K562 (cell line): ENCODE measurements around the gene PTGIR. TPM values are rescaled to one million over a fixed set of nuclear protein-coding genes. Genes with fewer than 3 reads are reported as not detected.

ENCODE experiments used
- FIP1L1 ChIP-seq: fragments of 200-400 bp; formaldehyde crosslinking; IDR thresholded peaks from 2 replicates; pipeline ENCODE4 v1.6.1; 2018; ENCODE audit warnings: mild to moderate bottlenecking, low read depth, low read length; ENCODE audit not compliant: poor library complexity, severe bottlenecking
- GTF2E2 ChIP-seq: fragments of 200-800 bp; sonication (Bioruptor generic); IDR thresholded peaks from 2 replicates; pipeline ENCODE4 v1.6.1; 2016; ENCODE audit warnings: missing genetic modification characterization, missing compliant biosample characterization
- IFI16 ChIP-seq: fragments of 250-450 bp; sonication (Bioruptor Pico); IDR thresholded peaks from 2 replicates; pipeline ENCODE4 v2.1.2; 2022; ENCODE audit warnings: mild to moderate bottlenecking, inconsistent platforms
- MEIS2 ChIP-seq: fragments of 450-650 bp; IDR thresholded peaks from 2 replicates; pipeline ENCODE4 v1.6.1; 2014; ENCODE audit warnings: mild to moderate bottlenecking; ENCODE audit not compliant: partially characterized antibody
- MLLT1 ChIP-seq, 2 experiments: fragments of 450-650 bp; IDR thresholded peaks; 2 replicates each; pipeline ENCODE4 v1.6.1; 2016
- NFE2L1 ChIP-seq: fragments of 450-650 bp; IDR thresholded peaks from 2 replicates; pipeline ENCODE4 v1.6.1; 2016; ENCODE audit warnings: missing genetic modification characterization, low read depth, mild to moderate bottlenecking, missing compliant biosample characterization, moderate library complexity, borderline replicate concordance
- NR4A1 ChIP-seq, 2 experiments: fragments of 250-450 bp in 1 of 2; fragments of 450-650 bp in 1 of 2; sonication (Bioruptor Pico) in 1 of 2; IDR thresholded peaks; 2 replicates each; pipeline versions ENCODE4 v1.4.0 to v1.6.1; 2016 to 2020; ENCODE audit warnings: mild to moderate bottlenecking in 2 of 2, missing compliant biosample characterization in 1 of 2, missing genetic modification characterization in 1 of 2, moderate library complexity in 1 of 2
- POLR3A ChIP-seq: IDR thresholded peaks from 2 replicates; pipeline ENCODE4 v1.6.1; 2011; ENCODE audit warnings: borderline replicate concordance, mild to moderate bottlenecking, moderate library complexity; ENCODE audit not compliant: insufficient read length, insufficient read depth; ENCODE audit errors: extremely low read depth
- RBM14 ChIP-seq: fragments of 200-400 bp; formaldehyde crosslinking; IDR thresholded peaks from 2 replicates; pipeline ENCODE4 v1.6.1; 2018; ENCODE audit warnings: low read depth, mild to moderate bottlenecking, low read length, moderate library complexity, borderline replicate concordance; ENCODE audit not compliant: insufficient read depth
- RBM22 ChIP-seq: fragments of 200-400 bp; formaldehyde crosslinking; IDR thresholded peaks from 2 replicates; pipeline ENCODE4 v1.6.1; 2018; ENCODE audit warnings: low read length, low read depth; ENCODE audit not compliant: poor library complexity, severe bottlenecking
- SMAD2 ChIP-seq: fragments of 150-350 bp; IDR thresholded peaks from 2 replicates; pipeline ENCODE4 v1.6.1; 2014; ENCODE audit warnings: low read depth, mild to moderate bottlenecking, low read length
- SMARCA4 ChIP-seq: fragments of 450-650 bp; IDR thresholded peaks from 2 replicates; pipeline ENCODE4 v1.6.1; 2016
- STAT6 ChIP-seq: sonication (generic); formaldehyde crosslinking; IDR thresholded peaks from 2 replicates; pipeline ENCODE4 v1.8.1; 2023; ENCODE audit warnings: mild to moderate bottlenecking, missing genetic modification reagents
- SUPT5H ChIP-seq: fragments of 450-650 bp; IDR thresholded peaks from 2 replicates; pipeline ENCODE4 v1.6.1; 2016
- U2AF2 ChIP-seq: fragments of 200-400 bp; formaldehyde crosslinking; optimal IDR thresholded peaks from 2 replicates; pipeline ENCODE3; 2017; ENCODE audit warnings: low read depth, mild to moderate bottlenecking, low read length
- ZC3H8 ChIP-seq: fragments of 450-650 bp; IDR thresholded peaks from 2 replicates; pipeline ENCODE4 v1.6.1; 2017
- ZHX1 ChIP-seq: fragments of 150-350 bp; conservative IDR thresholded peaks from 2 replicates; pipeline ENCODE4 v1.6.1; 2014; ENCODE audit warnings: low read length
- ZNF280A ChIP-seq: fragments of 450-650 bp; IDR thresholded peaks from 2 replicates; pipeline ENCODE4 v1.6.1; 2018; ENCODE audit warnings: mild to moderate bottlenecking, low read depth; ENCODE audit not compliant: partially characterized antibody
- ZNF347 ChIP-seq: fragments of 450-650 bp; formaldehyde crosslinking; IDR thresholded peaks from 2 replicates; pipeline ENCODE4 v1.4.0; 2020; ENCODE audit warnings: low read depth, mild to moderate bottlenecking, moderate library complexity
- polyA plus RNA-seq, 8 experiments: library from polyadenylated mRNA; depleted of rRNA in 4 of 8; stranded (reverse) in 5 of 8; unstranded in 3 of 8; fragments of >200 nt; fragmentation: Nextera tagmentation in 2 of 8; fragmentation: Illumina TruSeq in 1 of 8; extraction: Ambion mirVana in 2 of 8; extraction: Trizol in 1 of 8; gene quantifications; 2 replicates each; pipeline versions ENCODE4 v1.2.1 to v1.2.3, GENCODE V29; 2011 to 2014; ENCODE audit warnings: inconsistent platforms in 1 of 8, missing spikeins in 1 of 8
- total RNA-seq, 7 experiments: library from RNA; depleted of rRNA in 6 of 7; stranded (reverse); fragments of >200 nt in 6 of 7; fragmentation: Illumina TruSeq in 2 of 7; extraction: Trizol in 2 of 7; gene quantifications; 2 replicates each; pipeline versions ENCODE4 v1.2.1 to v1.2.3, GENCODE V29; 2011 to 2021; ENCODE audit warnings: low replicate concordance in 1 of 7

Gene PTGIR
- total and polyA plus RNA-seq, 9 of the 15 experiments (the other 6 are each of a cell fraction or from before 2014, with no cell fraction given), result 0.11 to 3.4 (median 1.1) TPM; not detected in 1

GRCh38 chr19:46659151-46660007 is 34.5 kb upstream of the PTGIR start (continued):
- TF ChIP-seq ZHX1 (no peak), RBM14 (no peak), RBM22 (no peak), SMAD2 (no peak), SUPT5H (no peak), MEIS2 (no peak), FIP1L1 (no peak), IFI16 (CRISPR knock-in tag) (no peak), NFE2L1 (tag) (no peak), ZC3H8 (no peak), MLLT1 (IDR thresholded peaks at IDR 0.05) (peak; percentile 56 to 64; a peak in 1 of 4 replicates), ZNF280A (no peak), POLR3A (no peak), U2AF2 (no peak), SMARCA4 (no peak), STAT6 (CRISPR knock-in tag) (no peak), NR4A1 (CRISPR knock-in tag; IDR thresholded peaks at IDR 0.05) (no peak), NR4A1 (tag; IDR thresholded peaks at IDR 0.05) (no peak), GTF2E2 (tag) (no peak), ZNF347 (no peak)
